ENCODE results near the gene ADARB1. TPM values are rescaled to one million over a fixed set of nuclear protein-coding genes. Genes with fewer than 3 reads are reported as not detected.

The ADARB1 gene
- total RNA-seq, 1 experiment from 2014 or later = 12.1 TPM

DNA sequence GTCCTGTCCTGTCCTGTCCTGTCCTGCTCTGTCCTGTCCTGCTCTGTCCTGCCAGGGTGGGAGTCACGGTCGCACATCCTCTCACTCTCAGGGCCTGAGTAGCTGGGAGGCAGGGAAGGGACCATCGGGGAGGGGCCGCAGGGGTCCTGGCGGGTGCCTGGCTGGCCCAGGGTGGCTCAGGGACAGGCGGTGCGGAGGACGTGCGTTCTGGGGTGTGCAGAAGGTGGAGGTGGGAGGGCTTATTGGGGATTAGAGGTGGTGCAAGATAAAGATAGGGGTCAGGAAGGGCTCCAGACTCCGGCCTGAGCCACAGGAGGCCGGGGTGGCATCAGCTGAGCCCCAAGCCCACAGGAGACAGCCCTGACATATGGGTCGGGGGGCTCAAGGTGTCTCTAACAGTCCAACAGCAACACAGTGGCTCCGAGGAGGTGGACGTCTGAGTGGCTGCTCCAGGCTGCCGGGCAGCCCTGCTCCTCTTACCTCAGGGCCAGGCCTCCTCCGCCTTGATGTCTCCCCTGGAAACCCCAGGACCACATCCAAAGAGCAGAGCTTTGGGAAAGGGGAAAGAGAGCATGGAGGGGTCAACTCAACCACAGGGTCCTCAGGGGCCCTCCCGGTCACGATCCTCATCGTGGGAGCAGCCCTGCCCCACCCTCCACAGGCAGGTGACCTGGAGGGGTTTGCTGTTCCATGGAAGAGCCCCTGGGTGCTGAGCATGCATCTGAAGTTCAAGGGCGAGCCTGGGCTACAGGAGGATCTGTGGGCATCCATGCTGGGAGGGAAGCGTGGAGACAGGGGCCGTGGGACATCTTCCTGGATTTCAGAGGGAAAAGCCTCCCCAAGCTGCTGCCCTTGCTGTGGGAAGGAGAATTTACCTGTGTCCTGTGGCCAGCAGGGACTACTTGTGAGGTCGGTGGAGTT, 39.6 kb upstream of the ADARB1 start:
- no TSS peak for BruUV-seq (replicated peaks)
- Histone ChIP-seq H2AFZ (no peak overlapping the region), H3K27ac (no peak overlapping the region), H3K36me3 (ENCODE audit: low read depth) (no peaks in the 10 kb centered on the region), H3K4me1 (replicated peaks; ENCODE audit: insufficient read depth) (no peaks in the 10 kb centered on the region), H3K9me2 (ENCODE audit: insufficient read depth) (no peaks in the 10 kb centered on the region), H3K4me3 (no peak overlapping the region), H3K79me2 (ENCODE audit: low read depth) (no peaks in the 10 kb centered on the region), H3F3A (ENCODE audit: insufficient read depth, low read depth) (no peaks in the 10 kb centered on the region), H3K27me3 (ENCODE audit: insufficient read depth, low read depth) (no peaks in the 10 kb centered on the region; the same call in 1 of the 2 replicates), H3K4me2 (no peak overlapping the region), H4K20me1 (ENCODE audit: insufficient read depth) (no peaks in the 10 kb centered on the region), H3K9me3 (ENCODE audit: insufficient read depth, low read depth) (peaks cover 5% of the 10 kb centered on the region; the same call in 1 of the 2 replicates)
- ChIA-PET CTCF (no interaction called here), POLR2A (ENCODE audit: unreplicated experiment) (no interaction called here)
- DNase-seq = no peak
- intact Hi-C loops (cut with micrococcal nuclease; ENCODE audit: unreplicated experiment) = no loop called here
- TF ChIP-seq, protein P1, sequence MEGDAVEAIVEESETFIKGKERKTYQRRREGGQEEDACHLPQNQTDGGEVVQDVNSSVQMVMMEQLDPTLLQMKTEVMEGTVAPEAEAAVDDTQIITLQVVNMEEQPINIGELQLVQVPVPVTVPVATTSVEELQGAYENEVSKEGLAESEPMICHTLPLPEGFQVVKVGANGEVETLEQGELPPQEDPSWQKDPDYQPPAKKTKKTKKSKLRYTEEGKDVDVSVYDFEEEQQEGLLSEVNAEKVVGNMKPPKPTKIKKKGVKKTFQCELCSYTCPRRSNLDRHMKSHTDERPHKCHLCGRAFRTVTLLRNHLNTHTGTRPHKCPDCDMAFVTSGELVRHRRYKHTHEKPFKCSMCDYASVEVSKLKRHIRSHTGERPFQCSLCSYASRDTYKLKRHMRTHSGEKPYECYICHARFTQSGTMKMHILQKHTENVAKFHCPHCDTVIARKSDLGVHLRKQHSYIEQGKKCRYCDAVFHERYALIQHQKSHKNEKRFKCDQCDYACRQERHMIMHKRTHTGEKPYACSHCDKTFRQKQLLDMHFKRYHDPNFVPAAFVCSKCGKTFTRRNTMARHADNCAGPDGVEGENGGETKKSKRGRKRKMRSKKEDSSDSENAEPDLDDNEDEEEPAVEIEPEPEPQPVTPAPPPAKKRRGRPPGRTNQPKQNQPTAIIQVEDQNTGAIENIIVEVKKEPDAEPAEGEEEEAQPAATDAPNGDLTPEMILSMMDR (conservative IDR thresholded peaks at IDR 0.05) = no peak
- TF ChIP-seq EZH2 (IDR thresholded peaks at IDR 0.05; ENCODE audit: low read depth) = no peak

DNA sequence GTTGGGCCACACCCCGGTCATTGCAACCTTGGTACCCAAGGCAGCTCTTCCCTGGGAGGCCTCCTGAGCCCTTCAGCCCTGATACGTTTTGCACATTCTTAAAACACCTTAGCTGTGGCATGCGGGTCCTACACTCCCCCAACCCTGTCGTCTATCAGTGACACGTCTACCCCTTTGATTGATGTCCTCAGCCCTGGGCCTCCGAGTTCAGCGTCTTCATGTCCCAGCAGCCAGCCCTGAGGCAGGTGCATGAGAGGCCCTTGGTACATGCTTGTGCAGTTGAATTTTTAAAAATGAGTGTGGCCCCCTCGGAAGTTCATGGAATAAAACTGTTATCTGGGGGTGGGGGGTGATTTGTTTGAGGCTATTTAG, 38.9 kb upstream of the ADARB1 start:
- Histone ChIP-seq H3K9me3 (ENCODE audit: insufficient read depth, low read depth) (peaks cover 5% of the 10 kb centered on the region; the same call in 1 of the 2 replicates), H3K4me1 (replicated peaks; ENCODE audit: insufficient read depth) (no peaks in the 10 kb centered on the region), H4K20me1 (ENCODE audit: insufficient read depth) (no peaks in the 10 kb centered on the region), H3K36me3 (ENCODE audit: low read depth) (no peaks in the 10 kb centered on the region), H3K27me3 (ENCODE audit: insufficient read depth, low read depth) (no peaks in the 10 kb centered on the region; the same call in 1 of the 2 replicates), H3F3A (ENCODE audit: insufficient read depth, low read depth) (no peaks in the 10 kb centered on the region), H3K4me3 (no peak overlapping the region), H3K4me2 (no peak overlapping the region), H3K79me2 (ENCODE audit: low read depth) (no peaks in the 10 kb centered on the region), H2AFZ (no peak overlapping the region), H3K27ac (no peak overlapping the region), H3K9me2 (ENCODE audit: insufficient read depth) (no peaks in the 10 kb centered on the region)
- DNase-seq = no peak
- intact Hi-C loops (cut with micrococcal nuclease; ENCODE audit: unreplicated experiment) = no loop called here
- ChIA-PET POLR2A (ENCODE audit: unreplicated experiment) (no interaction called here), CTCF (no interaction called here)
- no peak for TF ChIP-seq EZH2 (IDR thresholded peaks at IDR 0.05; ENCODE audit: low read depth)
- TF ChIP-seq, protein P1 (conservative IDR thresholded peaks at IDR 0.05) = no peak
- BruUV-seq (replicated peaks) = no TSS peak

DNA sequence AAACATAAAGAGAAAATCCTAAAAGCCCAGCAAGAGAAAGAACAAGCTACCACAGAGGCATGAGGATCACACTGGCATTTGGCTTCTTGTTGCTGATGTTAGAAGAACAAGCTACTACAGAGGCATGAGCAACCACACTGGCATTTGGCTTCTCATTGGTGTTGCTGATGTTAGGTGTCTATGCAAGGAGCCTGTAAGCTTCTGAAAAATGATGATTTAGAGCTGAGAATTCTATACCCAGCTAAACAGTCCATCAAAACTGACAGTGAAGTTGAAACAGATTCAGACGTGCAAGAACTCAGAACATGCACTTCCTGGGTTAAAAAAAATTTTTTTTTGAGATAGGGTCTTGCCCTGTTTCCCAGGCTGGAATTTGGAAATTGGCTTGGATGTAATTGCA, 37.8 kb upstream of the ADARB1 start:
- H2AFZ ChIP-seq = no peak overlapping the region
- no peaks in the 10 kb centered on the region for H3K4me1 ChIP-seq (replicated peaks; ENCODE audit: insufficient read depth)
- H3K4me2 ChIP-seq = no peak overlapping the region
- no peaks in the 10 kb centered on the region for H4K20me1 ChIP-seq (ENCODE audit: insufficient read depth)
- H3K9me3 ChIP-seq (ENCODE audit: insufficient read depth, low read depth) = peaks cover 5% of the 10 kb centered on the region; the same call in 1 of the 2 replicates
- H3K27me3 ChIP-seq (ENCODE audit: insufficient read depth, low read depth) = no peaks in the 10 kb centered on the region; the same call in 1 of the 2 replicates
- no peaks in the 10 kb centered on the region for H3K79me2 ChIP-seq (ENCODE audit: low read depth)
- no peak overlapping the region for H3K4me3 ChIP-seq
- DNase-seq = no peak
- BruUV-seq (replicated peaks) = no TSS peak
- H3K27ac ChIP-seq = no peak overlapping the region
- H3F3A ChIP-seq (ENCODE audit: insufficient read depth, low read depth) = no peaks in the 10 kb centered on the region
- no peaks in the 10 kb centered on the region for H3K36me3 ChIP-seq (ENCODE audit: low read depth)
- ChIA-PET CTCF (no interaction called here), POLR2A (ENCODE audit: unreplicated experiment) (no interaction called here)
- no peaks in the 10 kb centered on the region for H3K9me2 ChIP-seq (ENCODE audit: insufficient read depth)
- TF ChIP-seq EZH2 (IDR thresholded peaks at IDR 0.05; ENCODE audit: low read depth) = no peak
- TF ChIP-seq, protein P1 (conservative IDR thresholded peaks at IDR 0.05) = no peak
- intact Hi-C loops (cut with micrococcal nuclease; ENCODE audit: unreplicated experiment) = no loop called here
